GM04504 (cell line): ENCODE results near the gene C1GALT1C1L.
"Not testable (repeated sequence)": the region's sequence is repeated elsewhere in the genome, so short reads cannot be mapped to it uniquely, and the experiment has no call there.

Experiments
- DNase-seq: peaks from one replicate; pipeline ENCODE4 v3.0.0-alpha.2; 2012; ENCODE audit warnings: low read depth

The C1GALT1C1L gene

GRCh38 chr2:43676322-43677050 lies at the start of gene C1GALT1C1L:
TSS of gene C1GALT1C1L (minus strand) at chr2:43676429. CDS start at chr2:43676322, 107 bp downstream.
- peak; percentile 31 for DNase-seq

- no peak for DNase-seq
Measured at GRCh38 chr2:43725711-43726246, 49.5 kb upstream of the C1GALT1C1L start.

- DNase-seq, result no peak
Measured at GRCh38 chr2:43724728-43725526, 48.7 kb upstream of the C1GALT1C1L start.

- no peak for DNase-seq
Measured at GRCh38 chr2:43718530-43719124, 42.4 kb upstream of the C1GALT1C1L start.

GRCh38 chr2:43717322-43717721 lies 41.1 kb upstream of the C1GALT1C1L start:
- DNase-seq, result no peak

- DNase-seq, result no peak
Measured at GRCh38 chr2:43715300-43716098, 39.3 kb upstream of the C1GALT1C1L start.

- no peak for DNase-seq
Measured at GRCh38 chr2:43714164-43714563, 37.9 kb upstream of the C1GALT1C1L start.

- no peak for DNase-seq
Measured at GRCh38 chr2:43710866-43711265, 34.6 kb upstream of the C1GALT1C1L start.

GRCh38 chr2:43708891-43709290 lies 32.7 kb upstream of the C1GALT1C1L start:
- DNase-seq, result no peak

- DNase-seq, result no peak
Measured at GRCh38 chr2:43708178-43708577, 31.9 kb upstream of the C1GALT1C1L start.

- DNase-seq, result peak; percentile 51
Measured at GRCh38 chr2:43707255-43708015, 31.2 kb upstream of the C1GALT1C1L start.

- no peak for DNase-seq
Measured at GRCh38 chr2:43701111-43701510, 24.9 kb upstream of the C1GALT1C1L start.

- no peak for DNase-seq
Measured at GRCh38 chr2:43699761-43700160, 23.5 kb upstream of the C1GALT1C1L start.

GRCh38 chr2:43698140-43698539 lies 21.9 kb upstream of the C1GALT1C1L start:
- not testable (repeated sequence) for DNase-seq

GRCh38 chr2:43692428-43692994 lies 16.3 kb upstream of the C1GALT1C1L start:
- no peak for DNase-seq

- DNase-seq, result no peak
Measured at GRCh38 chr2:43689999-43690398, 13.8 kb upstream of the C1GALT1C1L start.

GRCh38 chr2:43685357-43685756 lies 9.1 kb upstream of the C1GALT1C1L start:
- no peak for DNase-seq

- not testable (repeated sequence) for DNase-seq
Measured at GRCh38 chr2:43677783-43678182, 1.6 kb upstream of the C1GALT1C1L start.

GRCh38 chr2:43675646-43676321 lies 445 bp downstream of the C1GALT1C1L start:
- DNase-seq, result no peak

- DNase-seq, result no peak
Measured at GRCh38 chr2:43657241-43657640, 19.0 kb downstream of the C1GALT1C1L start.
